ENCODE measurements around the gene ZGLP1.

DNA sequence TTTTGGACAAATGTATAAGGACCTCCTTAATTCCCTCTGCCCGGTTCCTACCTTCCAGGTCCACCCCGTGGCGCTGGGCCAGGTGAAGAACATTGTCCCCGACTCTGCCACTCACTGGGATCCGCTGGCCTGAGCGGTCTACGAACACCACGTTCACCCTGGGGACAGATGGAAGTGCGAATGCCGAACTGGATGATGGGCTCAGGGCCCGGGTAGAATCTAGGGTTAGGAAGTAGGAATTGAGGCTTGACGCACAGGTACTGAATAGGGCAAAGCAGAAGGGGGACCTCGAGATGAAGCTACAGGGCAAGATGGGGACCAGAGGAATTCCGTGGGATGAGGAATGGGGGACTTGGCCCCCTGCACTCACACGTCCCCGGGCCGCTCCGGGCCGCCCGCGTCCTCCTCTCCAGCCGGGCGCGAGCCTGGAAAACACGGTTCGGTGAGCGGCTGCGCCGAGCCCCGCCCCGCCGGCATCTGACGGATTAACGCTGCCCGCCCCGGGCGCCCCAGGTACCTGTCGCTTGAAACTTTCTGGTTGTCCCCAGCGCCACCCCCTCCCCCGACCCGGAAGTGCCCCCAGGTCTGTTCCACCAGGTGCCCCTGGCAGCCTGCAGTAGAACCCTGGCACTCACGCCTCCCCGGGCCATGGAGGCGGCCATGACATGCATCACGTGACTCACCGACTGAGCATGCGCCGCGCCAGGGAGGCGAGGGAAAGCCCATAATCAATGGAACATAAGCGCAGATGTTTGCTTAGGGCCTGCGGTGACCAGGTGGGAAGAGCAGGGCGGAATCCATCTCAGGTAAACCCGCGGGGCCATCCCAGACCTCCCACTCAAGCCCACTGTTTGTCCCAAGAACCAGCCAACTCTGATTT lies 6.0 kb upstream of the ZGLP1 start, which contains the start of gene FDX2:
- TF ChIP-seq, protein P1, sequence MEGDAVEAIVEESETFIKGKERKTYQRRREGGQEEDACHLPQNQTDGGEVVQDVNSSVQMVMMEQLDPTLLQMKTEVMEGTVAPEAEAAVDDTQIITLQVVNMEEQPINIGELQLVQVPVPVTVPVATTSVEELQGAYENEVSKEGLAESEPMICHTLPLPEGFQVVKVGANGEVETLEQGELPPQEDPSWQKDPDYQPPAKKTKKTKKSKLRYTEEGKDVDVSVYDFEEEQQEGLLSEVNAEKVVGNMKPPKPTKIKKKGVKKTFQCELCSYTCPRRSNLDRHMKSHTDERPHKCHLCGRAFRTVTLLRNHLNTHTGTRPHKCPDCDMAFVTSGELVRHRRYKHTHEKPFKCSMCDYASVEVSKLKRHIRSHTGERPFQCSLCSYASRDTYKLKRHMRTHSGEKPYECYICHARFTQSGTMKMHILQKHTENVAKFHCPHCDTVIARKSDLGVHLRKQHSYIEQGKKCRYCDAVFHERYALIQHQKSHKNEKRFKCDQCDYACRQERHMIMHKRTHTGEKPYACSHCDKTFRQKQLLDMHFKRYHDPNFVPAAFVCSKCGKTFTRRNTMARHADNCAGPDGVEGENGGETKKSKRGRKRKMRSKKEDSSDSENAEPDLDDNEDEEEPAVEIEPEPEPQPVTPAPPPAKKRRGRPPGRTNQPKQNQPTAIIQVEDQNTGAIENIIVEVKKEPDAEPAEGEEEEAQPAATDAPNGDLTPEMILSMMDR (IDR thresholded peaks at IDR 0.05), result no peak
- no peak for TF ChIP-seq EZH2 (IDR thresholded peaks at IDR 0.05; ENCODE audit: borderline replicate concordance, insufficient read depth, low read depth, low read length, poor library complexity, severe bottlenecking)

Data from B cell (primary cell).